HepG2 (cell line): ENCODE measurements around the gene TBC1D24. TPM values are rescaled to one million over a fixed set of nuclear protein-coding genes. Genes with fewer than 3 reads are reported as not detected.

Experiments
- ETS1 ChIP-seq: sonication (generic); formaldehyde crosslinking; IDR thresholded peaks from 2 replicates; pipeline ENCODE4 v1.4.0; 2020; ENCODE audit warnings: missing genetic modification reagents
- HOXA7 ChIP-seq: sonication (generic); formaldehyde crosslinking; IDR thresholded peaks from 2 replicates; pipeline ENCODE4 v1.8.1; 2022; ENCODE audit warnings: mild to moderate bottlenecking, missing genetic modification reagents, moderate library complexity
- NFIC ChIP-seq: IDR thresholded peaks from 2 replicates; pipeline ENCODE4 v1.6.1; 2012; ENCODE audit warnings: mild to moderate bottlenecking, low read length, inconsistent platforms
- NR2F1 ChIP-seq, 2 experiments: fragments of 450-650 bp in 1 of 2; formaldehyde crosslinking in 1 of 2; IDR thresholded peaks; 2 replicates each; pipeline versions ENCODE4 v1.5.0 to v1.6.1; 2016 to 2020; ENCODE audit warnings: mild to moderate bottlenecking in 1 of 2, missing compliant biosample characterization in 1 of 2, missing genetic modification reagents in 1 of 2, moderate library complexity in 1 of 2
- PAWR ChIP-seq: sonication (generic); formaldehyde crosslinking; IDR thresholded peaks from 2 replicates; pipeline ENCODE4 v1.4.0; 2020; ENCODE audit warnings: missing genetic modification reagents, mild to moderate bottlenecking, borderline replicate concordance
- REST ChIP-seq, 2 experiments: IDR thresholded peaks; 2 replicates each; pipeline ENCODE4 v1.6.1; 2011 to 2012; ENCODE audit warnings: low read length in 2 of 2, borderline replicate concordance in 1 of 2, low read depth in 1 of 2, mild to moderate bottlenecking in 1 of 2, moderate library complexity in 1 of 2
- SNAPC5 ChIP-seq: sonication (generic); formaldehyde crosslinking; IDR thresholded peaks from 2 replicates; pipeline ENCODE4 v1.8.1; 2023; ENCODE audit warnings: mild to moderate bottlenecking, missing genetic modification reagents, borderline replicate concordance
- TAF15 ChIP-seq: fragments of 200-400 bp; formaldehyde crosslinking; IDR thresholded peaks from one replicate; pipeline ENCODE4 v1.6.1; 2018; ENCODE audit warnings: mild to moderate bottlenecking, low read depth, low read length; ENCODE audit not compliant: poor library complexity, severe bottlenecking
- ZNF207 ChIP-seq: fragments of 450-650 bp; IDR thresholded peaks from 2 replicates; pipeline ENCODE4 v1.6.1; 2016; ENCODE audit warnings: antibody characterized with exemption, borderline replicate concordance
- ZNF644 ChIP-seq: IDR thresholded peaks from 2 replicates; pipeline ENCODE4 v1.6.1; 2016; ENCODE audit warnings: low read depth
- polyA plus RNA-seq, 8 experiments: library from polyadenylated mRNA; depleted of rRNA in 3 of 8; stranded (reverse) in 7 of 8; unstranded in 1 of 8; fragments of >200 nt; fragmentation: Illumina TruSeq in 4 of 8; extraction: Trizol in 4 of 8; gene quantifications; 2 replicates each; pipeline versions ENCODE4 v1.2.1 to v1.2.3, GENCODE V29; 2011 to 2016; ENCODE audit warnings: low read depth in 4 of 8, missing spikeins in 1 of 8, mixed read lengths in 1 of 8; ENCODE audit not compliant: insufficient read depth in 1 of 8
- total RNA-seq, 5 experiments: library from RNA; depleted of rRNA; stranded (reverse); fragments of >200 nt; fragmentation: Illumina TruSeq; extraction: Trizol; gene quantifications; 2 replicates each; pipeline ENCODE4 v1.2.3, GENCODE V29; 2016; ENCODE audit warnings: low read depth in 1 of 5
- TF ChIP-seq, protein P1 (sequence below): sonication (generic); formaldehyde crosslinking; IDR thresholded peaks from 2 replicates; pipeline ENCODE4 v1.9.0; 2021; ENCODE audit warnings: missing genetic modification reagents, borderline replicate concordance
- TF ChIP-seq, protein P2 (sequence below): sonication (generic); formaldehyde crosslinking; IDR thresholded peaks from one replicate; pipeline ENCODE4 v1.5.1; 2020; ENCODE audit warnings: mild to moderate bottlenecking, missing genetic modification reagents; ENCODE audit errors: not compliant biosample characterization

Gene TBC1D24
- total and polyA plus RNA-seq, 2 of the 13 experiments (the other 11 are each of a cell fraction or from before 2014, with no cell fraction given), result 7.7 to 13.7 TPM

- no peak for TF ChIP-seq SNAPC5 (CRISPR knock-in tag)
- TF ChIP-seq, protein P1, sequence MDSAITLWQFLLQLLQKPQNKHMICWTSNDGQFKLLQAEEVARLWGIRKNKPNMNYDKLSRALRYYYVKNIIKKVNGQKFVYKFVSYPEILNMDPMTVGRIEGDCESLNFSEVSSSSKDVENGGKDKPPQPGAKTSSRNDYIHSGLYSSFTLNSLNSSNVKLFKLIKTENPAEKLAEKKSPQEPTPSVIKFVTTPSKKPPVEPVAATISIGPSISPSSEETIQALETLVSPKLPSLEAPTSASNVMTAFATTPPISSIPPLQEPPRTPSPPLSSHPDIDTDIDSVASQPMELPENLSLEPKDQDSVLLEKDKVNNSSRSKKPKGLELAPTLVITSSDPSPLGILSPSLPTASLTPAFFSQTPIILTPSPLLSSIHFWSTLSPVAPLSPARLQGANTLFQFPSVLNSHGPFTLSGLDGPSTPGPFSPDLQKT (CRISPR knock-in tag), result no peak
- TF ChIP-seq NR2F1 (CRISPR knock-in tag; IDR thresholded peaks at IDR 0.05), result no peak
- TF ChIP-seq, protein P2, sequence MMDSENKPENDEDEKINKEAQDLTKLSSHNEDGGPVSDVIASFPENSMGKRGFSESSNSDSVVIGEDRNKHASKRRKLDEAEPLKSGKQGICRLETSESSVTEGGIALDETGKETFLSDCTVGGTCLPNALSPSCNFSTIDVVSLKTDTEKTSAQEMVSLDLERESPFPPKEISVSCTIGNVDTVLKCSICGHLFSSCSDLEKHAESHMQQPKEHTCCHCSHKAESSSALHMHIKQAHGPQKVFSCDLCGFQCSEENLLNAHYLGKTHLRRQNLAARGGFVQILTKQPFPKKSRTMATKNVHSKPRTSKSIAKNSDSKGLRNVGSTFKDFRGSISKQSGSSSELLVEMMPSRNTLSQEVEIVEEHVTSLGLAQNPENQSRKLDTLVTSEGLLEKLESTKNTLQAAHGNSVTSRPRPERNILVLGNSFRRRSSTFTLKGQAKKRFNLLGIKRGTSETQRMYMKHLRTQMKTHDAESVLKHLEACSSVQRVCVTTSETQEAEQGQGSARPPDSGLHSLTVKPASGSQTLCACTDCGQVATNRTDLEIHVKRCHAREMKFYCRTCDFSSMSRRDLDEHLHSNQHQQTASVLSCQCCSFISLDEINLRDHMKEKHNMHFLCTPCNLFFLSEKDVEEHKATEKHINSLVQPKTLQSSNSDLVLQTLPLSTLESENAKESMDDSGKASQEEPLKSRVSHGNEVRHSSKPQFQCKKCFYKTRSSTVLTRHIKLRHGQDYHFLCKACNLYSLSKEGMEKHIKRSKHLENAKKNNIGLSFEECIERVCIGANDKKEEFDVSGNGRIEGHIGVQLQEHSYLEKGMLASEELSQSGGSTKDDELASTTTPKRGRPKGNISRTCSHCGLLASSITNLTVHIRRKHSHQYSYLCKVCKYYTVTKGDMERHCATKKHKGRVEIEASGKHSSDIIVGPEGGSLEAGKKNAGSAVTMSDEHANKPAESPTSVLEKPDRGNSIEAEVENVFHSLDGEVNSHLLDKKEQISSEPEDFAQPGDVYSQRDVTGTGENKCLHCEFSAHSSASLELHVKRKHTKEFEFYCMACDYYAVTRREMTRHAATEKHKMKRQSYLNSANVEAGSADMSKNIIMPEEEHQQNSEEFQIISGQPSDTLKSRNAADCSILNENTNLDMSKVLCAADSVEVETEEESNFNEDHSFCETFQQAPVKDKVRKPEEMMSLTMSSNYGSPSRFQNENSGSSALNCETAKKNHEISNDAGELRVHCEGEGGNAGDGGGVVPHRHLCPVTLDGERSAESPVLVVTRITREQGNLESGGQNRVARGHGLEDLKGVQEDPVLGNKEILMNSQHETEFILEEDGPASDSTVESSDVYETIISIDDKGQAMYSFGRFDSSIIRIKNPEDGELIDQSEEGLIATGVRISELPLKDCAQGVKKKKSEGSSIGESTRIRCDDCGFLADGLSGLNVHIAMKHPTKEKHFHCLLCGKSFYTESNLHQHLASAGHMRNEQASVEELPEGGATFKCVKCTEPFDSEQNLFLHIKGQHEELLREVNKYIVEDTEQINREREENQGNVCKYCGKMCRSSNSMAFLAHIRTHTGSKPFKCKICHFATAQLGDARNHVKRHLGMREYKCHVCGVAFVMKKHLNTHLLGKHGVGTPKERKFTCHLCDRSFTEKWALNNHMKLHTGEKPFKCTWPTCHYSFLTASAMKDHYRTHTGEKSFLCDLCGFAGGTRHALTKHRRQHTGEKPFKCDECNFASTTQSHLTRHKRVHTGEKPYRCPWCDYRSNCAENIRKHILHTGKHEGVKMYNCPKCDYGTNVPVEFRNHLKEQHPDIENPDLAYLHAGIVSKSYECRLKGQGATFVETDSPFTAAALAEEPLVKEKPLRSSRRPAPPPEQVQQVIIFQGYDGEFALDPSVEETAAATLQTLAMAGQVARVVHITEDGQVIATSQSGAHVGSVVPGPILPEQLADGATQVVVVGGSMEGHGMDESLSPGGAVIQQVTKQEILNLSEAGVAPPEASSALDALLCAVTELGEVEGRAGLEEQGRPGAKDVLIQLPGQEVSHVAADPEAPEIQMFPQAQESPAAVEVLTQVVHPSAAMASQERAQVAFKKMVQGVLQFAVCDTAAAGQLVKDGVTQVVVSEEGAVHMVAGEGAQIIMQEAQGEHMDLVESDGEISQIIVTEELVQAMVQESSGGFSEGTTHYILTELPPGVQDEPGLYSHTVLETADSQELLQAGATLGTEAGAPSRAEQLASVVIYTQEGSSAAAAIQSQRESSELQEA (CRISPR knock-in tag), result no peak
- no peak for TF ChIP-seq ETS1 (CRISPR knock-in tag)
- no peak for TF ChIP-seq REST (IDR thresholded peaks at IDR 0.05; ENCODE audit: borderline replicate concordance in 1 of 2, low read depth in 1 of 2, low read length in 2 of 2)
- TF ChIP-seq NFIC, result 0 out of 2 replicates have a peak, but pooled peaks have one; percentile 34
- TF ChIP-seq HOXA7, result no peak
- no peak for TF ChIP-seq ZNF644 (CRISPR knock-in tag)
- TF ChIP-seq ZNF207, result no peak
- TF ChIP-seq PAWR (CRISPR knock-in tag), result no peak
- TF ChIP-seq TAF15, result peak; percentile 39
Measured at GRCh38 chr16:2531696-2532493, 57.0 kb downstream of the TBC1D24 start (continued).
